HepG2 (cell line): ENCODE measurements around the gene CNNM1. TPM values are rescaled to one million over a fixed set of nuclear protein-coding genes. Genes with fewer than 3 reads are reported as not detected.

Source experiments
- CCDC6 ChIP-seq: sonication (generic); formaldehyde crosslinking; IDR thresholded peaks from 2 replicates; pipeline ENCODE4 v1.8.1; 2022; ENCODE audit warnings: mild to moderate bottlenecking, missing genetic modification reagents, moderate library complexity
- FOXM1 ChIP-seq: sonication (generic); formaldehyde crosslinking; IDR thresholded peaks from 2 replicates; pipeline ENCODE4 v1.5.0; 2020; ENCODE audit warnings: missing genetic modification reagents
- KLF11 ChIP-seq: IDR thresholded peaks from 2 replicates; pipeline ENCODE4 v1.6.1; 2016; ENCODE audit warnings: missing compliant biosample characterization
- NR2F2 ChIP-seq: IDR thresholded peaks from 2 replicates; pipeline ENCODE4 v1.6.1; 2012; ENCODE audit warnings: low read depth, inconsistent platforms, borderline replicate concordance
- RNF219 ChIP-seq: sonication (generic); formaldehyde crosslinking; IDR thresholded peaks from 2 replicates; pipeline ENCODE4 v1.5.0; 2020; ENCODE audit warnings: mild to moderate bottlenecking, missing genetic modification reagents
- SAFB2 ChIP-seq: sonication (generic); formaldehyde crosslinking; IDR thresholded peaks from 2 replicates; pipeline ENCODE4 v1.5.1; 2020; ENCODE audit warnings: missing genetic modification reagents, low read depth, mild to moderate bottlenecking, borderline replicate concordance
- SMAD1 ChIP-seq: sonication (generic); formaldehyde crosslinking; IDR thresholded peaks from 2 replicates; pipeline ENCODE4 v1.4.0; 2020; ENCODE audit warnings: missing genetic modification reagents, low read depth, mild to moderate bottlenecking, borderline replicate concordance
- THAP11 ChIP-seq: IDR thresholded peaks from 2 replicates; pipeline ENCODE4 v1.6.1; 2016; ENCODE audit warnings: missing biosample characterization, missing genetic modification reagents
- ZBTB34 ChIP-seq: sonication (generic); formaldehyde crosslinking; IDR thresholded peaks from 2 replicates; pipeline ENCODE4 v1.8.0; 2022; ENCODE audit warnings: mild to moderate bottlenecking, missing genetic modification reagents
- ZBTB43 ChIP-seq: sonication (generic); formaldehyde crosslinking; conservative IDR thresholded peaks from 2 replicates; pipeline ENCODE4 v1.4.0; 2020; ENCODE audit warnings: missing genetic modification reagents
- ZBTB49 ChIP-seq: sonication (generic); formaldehyde crosslinking; IDR thresholded peaks from 2 replicates; pipeline ENCODE4 v1.4.0; 2020; ENCODE audit warnings: missing genetic modification reagents, borderline replicate concordance
- ZFP41 ChIP-seq: sonication (generic); formaldehyde crosslinking; IDR thresholded peaks from 2 replicates; pipeline ENCODE4 v1.4.0; 2020; ENCODE audit warnings: mild to moderate bottlenecking, missing genetic modification reagents, borderline replicate concordance
- ZKSCAN5 ChIP-seq: sonication (generic); formaldehyde crosslinking; IDR thresholded peaks from 2 replicates; pipeline ENCODE4 v1.5.1; 2020; ENCODE audit warnings: mild to moderate bottlenecking, missing genetic modification reagents
- ZMYM4 ChIP-seq: sonication (generic); formaldehyde crosslinking; IDR thresholded peaks from 2 replicates; pipeline ENCODE4 v1.8.1; 2023; ENCODE audit warnings: mild to moderate bottlenecking, missing genetic modification reagents
- ZNF230 ChIP-seq: sonication (generic); formaldehyde crosslinking; IDR thresholded peaks from 2 replicates; pipeline ENCODE4 v1.4.0; 2020; ENCODE audit warnings: mild to moderate bottlenecking, missing genetic modification reagents
- ZNF260 ChIP-seq: sonication (generic); formaldehyde crosslinking; IDR thresholded peaks from 2 replicates; pipeline ENCODE4 v1.4.0; 2020; ENCODE audit warnings: missing genetic modification reagents, low read depth, mild to moderate bottlenecking, borderline replicate concordance
- ZNF337 ChIP-seq: sonication (generic); formaldehyde crosslinking; IDR thresholded peaks from 2 replicates; pipeline ENCODE4 v1.5.1; 2020; ENCODE audit warnings: missing genetic modification reagents, low read depth, mild to moderate bottlenecking, borderline replicate concordance
- ZNF574 ChIP-seq: sonication (generic); formaldehyde crosslinking; IDR thresholded peaks from 2 replicates; pipeline ENCODE4 v1.4.0; 2020; ENCODE audit warnings: missing genetic modification reagents
- ZNF580 ChIP-seq: IDR thresholded peaks from 2 replicates; pipeline ENCODE4 v1.6.1; 2016; ENCODE audit warnings: low read depth, borderline replicate concordance
- ZNF672 ChIP-seq: sonication (generic); formaldehyde crosslinking; IDR thresholded peaks from 2 replicates; pipeline ENCODE4 v1.8.1; 2022; ENCODE audit warnings: missing genetic modification reagents
- polyA plus RNA-seq, 8 experiments: library from polyadenylated mRNA; depleted of rRNA in 3 of 8; stranded (reverse) in 7 of 8; unstranded in 1 of 8; fragments of >200 nt; fragmentation: Illumina TruSeq in 4 of 8; extraction: Trizol in 4 of 8; gene quantifications; 2 replicates each; pipeline versions ENCODE4 v1.2.1 to v1.2.3, GENCODE V29; 2011 to 2016; ENCODE audit warnings: low read depth in 4 of 8, missing spikeins in 1 of 8, mixed read lengths in 1 of 8; ENCODE audit not compliant: insufficient read depth in 1 of 8
- total RNA-seq, 5 experiments: library from RNA; depleted of rRNA; stranded (reverse); fragments of >200 nt; fragmentation: Illumina TruSeq; extraction: Trizol; gene quantifications; 2 replicates each; pipeline ENCODE4 v1.2.3, GENCODE V29; 2016; ENCODE audit warnings: low read depth in 1 of 5

CNNM1 gene
- total and polyA plus RNA-seq, 2 of the 13 experiments (the other 11 are each of a cell fraction or from before 2014, with no cell fraction given) = 4.3 to 9.6 TPM

- TF ChIP-seq ZNF574 (CRISPR knock-in tag) = no peak
- peak; percentile 24; the same call in 1 of the 2 replicates for TF ChIP-seq ZMYM4 (CRISPR knock-in tag)
- no peak for TF ChIP-seq NR2F2
- TF ChIP-seq FOXM1 (CRISPR knock-in tag) = no peak
- no peak for TF ChIP-seq ZNF337 (CRISPR knock-in tag)
- no peak for TF ChIP-seq ZNF260 (CRISPR knock-in tag)
- TF ChIP-seq CCDC6 (CRISPR knock-in tag) = no peak
- TF ChIP-seq ZBTB34 (CRISPR knock-in tag) = no peak
- TF ChIP-seq KLF11 (CRISPR knock-in tag) = no peak
- no peak for TF ChIP-seq ZKSCAN5 (CRISPR knock-in tag)
- TF ChIP-seq ZNF672 (CRISPR knock-in tag) = no peak
- no peak for TF ChIP-seq SAFB2
- TF ChIP-seq ZBTB49 (CRISPR knock-in tag) = no peak
- no peak for TF ChIP-seq SMAD1
- TF ChIP-seq RNF219 (CRISPR knock-in tag) = no peak
- TF ChIP-seq ZBTB43 = no peak
- TF ChIP-seq THAP11 = no peak
- no peak for TF ChIP-seq ZNF580
- no peak for TF ChIP-seq ZNF230 (CRISPR knock-in tag)
- no peak for TF ChIP-seq ZFP41 (CRISPR knock-in tag)
These were observed 10.7 kb upstream of the CNNM1 start (continued) for GRCh38 chr10:99318475-99318874.
